Measurements from ENCODE around the gene THSD4. TPM values are rescaled to one million over a fixed set of nuclear protein-coding genes. Genes with fewer than 3 reads are reported as not detected.

The THSD4 gene
- total RNA-seq, 4 donors from 2014 or later: 2.7 to 49.2 (median 15.8) TPM

DNA sequence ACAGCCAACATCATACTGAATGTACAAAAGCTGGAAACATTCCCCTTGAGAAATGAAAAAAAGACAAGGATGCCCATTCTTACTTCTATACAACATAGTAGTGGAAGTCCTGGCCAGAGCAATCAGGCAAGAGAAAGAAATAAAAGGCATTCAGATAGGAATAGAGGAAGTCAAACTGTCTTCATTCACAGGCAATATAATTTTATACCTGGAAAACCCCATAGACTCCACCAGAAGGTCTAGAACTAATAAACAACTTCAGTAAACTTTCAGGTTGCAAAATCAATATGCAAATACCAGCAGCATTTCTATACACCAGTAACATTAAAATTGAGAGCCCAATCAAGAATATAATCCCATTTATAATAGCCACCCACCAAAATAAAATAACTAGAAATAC is 27.1 kb upstream of the THSD4 start:
- ATAC-seq (ENCODE audit: low FRiP score) (no peak), DNase-seq (ENCODE audit: low spot score) (no peak)
- TF ChIP-seq, protein P1, sequence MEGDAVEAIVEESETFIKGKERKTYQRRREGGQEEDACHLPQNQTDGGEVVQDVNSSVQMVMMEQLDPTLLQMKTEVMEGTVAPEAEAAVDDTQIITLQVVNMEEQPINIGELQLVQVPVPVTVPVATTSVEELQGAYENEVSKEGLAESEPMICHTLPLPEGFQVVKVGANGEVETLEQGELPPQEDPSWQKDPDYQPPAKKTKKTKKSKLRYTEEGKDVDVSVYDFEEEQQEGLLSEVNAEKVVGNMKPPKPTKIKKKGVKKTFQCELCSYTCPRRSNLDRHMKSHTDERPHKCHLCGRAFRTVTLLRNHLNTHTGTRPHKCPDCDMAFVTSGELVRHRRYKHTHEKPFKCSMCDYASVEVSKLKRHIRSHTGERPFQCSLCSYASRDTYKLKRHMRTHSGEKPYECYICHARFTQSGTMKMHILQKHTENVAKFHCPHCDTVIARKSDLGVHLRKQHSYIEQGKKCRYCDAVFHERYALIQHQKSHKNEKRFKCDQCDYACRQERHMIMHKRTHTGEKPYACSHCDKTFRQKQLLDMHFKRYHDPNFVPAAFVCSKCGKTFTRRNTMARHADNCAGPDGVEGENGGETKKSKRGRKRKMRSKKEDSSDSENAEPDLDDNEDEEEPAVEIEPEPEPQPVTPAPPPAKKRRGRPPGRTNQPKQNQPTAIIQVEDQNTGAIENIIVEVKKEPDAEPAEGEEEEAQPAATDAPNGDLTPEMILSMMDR (IDR thresholded peaks at IDR 0.05): no peak

DNA sequence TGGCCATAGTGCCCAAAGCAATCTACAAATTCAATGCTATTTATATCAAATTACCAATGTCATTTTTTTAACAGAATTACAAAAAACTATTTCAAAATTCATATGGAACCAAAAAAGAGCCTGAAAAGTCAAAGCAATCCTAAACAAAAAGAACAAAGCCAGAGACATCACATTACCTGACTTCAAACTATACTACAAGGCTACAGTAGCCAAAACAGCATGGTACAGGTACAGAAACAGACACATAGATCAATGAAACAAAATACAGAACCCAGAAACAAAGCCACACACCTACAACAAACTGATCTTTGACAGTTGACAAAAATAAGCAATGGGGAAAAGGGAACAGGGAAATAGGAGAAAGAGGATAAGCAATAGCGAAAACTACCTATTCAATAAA is 26.6 kb upstream of the THSD4 start:
- TF ChIP-seq, protein P1 (IDR thresholded peaks at IDR 0.05): no peak
- no peak for ATAC-seq (ENCODE audit: low FRiP score)
- no peak for DNase-seq (ENCODE audit: low spot score)

DNA sequence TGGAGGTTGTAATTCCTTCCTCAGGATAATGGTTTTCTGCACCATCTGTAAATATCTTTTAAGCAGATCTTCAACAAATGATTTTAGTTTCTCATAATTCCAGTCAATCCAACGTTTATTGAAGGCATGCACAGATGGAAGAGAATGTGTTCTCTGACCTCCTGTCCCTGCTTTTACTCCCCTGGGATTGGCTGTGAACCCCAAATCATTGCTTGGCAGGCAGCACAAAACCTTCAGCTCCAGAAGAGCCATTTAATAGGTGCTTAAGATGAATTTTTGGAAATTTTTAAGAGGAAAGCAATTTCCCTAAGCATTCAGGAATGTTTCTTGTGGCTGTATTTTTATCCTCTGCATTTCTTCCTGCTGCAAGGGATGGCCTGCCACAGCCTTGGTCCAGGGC is 25.5 kb upstream of the THSD4 start:
- DNase-seq (ENCODE audit: low spot score): no peak
- no peak for ATAC-seq (ENCODE audit: low FRiP score)
- TF ChIP-seq, protein P1 (IDR thresholded peaks at IDR 0.05): no peak

DNA sequence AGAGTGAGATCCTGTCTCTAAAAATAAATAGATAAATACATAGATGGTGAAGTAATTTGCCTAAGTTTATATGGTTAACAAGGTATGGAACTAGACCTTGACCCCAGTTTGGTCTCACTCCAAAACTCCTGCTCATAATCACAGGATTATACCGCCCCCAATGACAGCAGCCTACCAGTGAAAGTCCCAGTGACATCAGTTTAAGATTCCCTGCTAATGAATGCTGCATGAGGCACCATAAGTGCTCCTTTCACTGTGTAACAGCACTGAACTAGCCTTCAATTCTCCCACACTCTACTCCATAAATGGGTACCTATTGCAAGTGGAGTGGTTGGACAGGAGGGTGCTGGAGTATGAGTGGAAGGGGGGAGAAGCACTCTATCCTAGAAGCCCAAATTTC is 23.7 kb upstream of the THSD4 start:
- TF ChIP-seq, protein P1 (IDR thresholded peaks at IDR 0.05): no peak
- ATAC-seq (ENCODE audit: low FRiP score): no peak
- DNase-seq (ENCODE audit: low spot score): no peak

DNA sequence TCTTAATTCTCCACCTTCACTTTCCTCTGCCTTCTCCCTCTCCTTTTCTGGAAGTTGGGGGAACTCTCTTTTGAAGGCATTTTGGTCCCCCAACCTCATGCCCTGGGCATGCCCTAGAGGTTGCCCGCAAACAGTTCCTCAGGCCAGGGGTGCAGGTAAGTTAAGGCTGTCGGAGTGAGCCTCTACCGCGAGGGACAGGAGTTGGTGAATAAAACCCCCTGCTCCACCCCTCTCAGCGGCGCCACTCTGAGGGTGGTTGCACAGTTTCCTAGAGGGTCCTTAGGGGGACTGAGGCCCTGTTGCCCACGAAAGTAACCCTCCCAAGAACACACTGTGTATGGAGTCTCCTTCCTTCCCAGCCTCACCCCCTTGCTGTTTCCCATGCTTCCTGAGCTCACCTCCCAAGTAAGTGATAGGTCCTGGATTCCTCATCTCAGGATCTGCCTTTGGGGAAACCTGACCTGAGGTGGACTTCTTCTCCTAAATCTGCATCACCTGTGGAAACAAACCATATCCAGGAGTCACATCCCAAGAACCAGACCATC is 23.1 kb upstream of the THSD4 start:
- no peak for DNase-seq (ENCODE audit: low spot score)
- TF ChIP-seq, protein P1 (IDR thresholded peaks at IDR 0.05): no peak
- no peak for ATAC-seq (ENCODE audit: low FRiP score)

DNA sequence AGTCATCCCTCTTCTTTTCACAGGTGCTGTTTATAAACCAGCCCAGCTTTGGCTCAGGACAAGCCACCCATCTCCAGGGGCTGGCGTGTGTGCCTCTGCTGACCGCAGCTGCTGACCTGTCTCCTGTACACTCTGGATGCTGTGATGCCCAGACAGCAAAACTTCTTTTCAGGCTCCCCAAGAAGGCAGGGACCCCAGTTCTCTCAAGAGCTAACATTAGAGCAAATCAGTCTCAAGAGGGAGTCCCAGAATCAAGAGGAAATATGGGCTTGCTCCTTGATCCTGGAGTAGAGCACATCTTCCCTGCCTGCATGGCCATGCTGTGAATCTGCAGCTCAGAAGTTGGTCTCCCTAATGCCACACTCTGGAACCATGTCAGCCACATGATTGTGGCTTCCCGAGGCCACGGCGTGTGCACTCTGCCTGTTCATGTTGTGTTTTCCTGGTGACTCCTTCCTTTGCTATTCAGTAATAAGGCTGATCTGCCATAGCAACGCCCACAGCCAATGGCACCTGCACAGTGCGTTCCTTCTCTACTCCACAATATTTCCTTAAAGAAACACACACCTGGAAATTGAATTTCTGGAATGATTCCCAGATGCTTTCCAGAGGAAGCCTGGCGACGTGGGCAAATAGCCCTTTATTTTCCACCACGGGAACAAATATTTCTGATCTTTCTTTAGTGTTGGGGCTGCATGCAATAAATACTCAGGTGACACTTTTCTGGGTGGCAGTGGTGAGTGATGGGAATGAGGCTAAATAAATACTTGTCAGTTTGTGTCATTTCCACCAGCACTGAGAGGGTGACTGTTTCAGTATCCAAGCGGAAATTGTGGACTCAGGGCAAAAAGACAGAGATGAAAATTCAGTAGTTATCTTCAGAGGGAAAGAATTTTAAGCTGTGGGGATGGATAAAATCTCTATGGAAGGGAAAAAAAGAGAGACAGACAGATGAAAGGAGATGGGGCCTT is 21.9 kb upstream of the THSD4 start:
- ATAC-seq (ENCODE audit: low FRiP score) (no peak), DNase-seq (ENCODE audit: low spot score) (no peak)
- TF ChIP-seq, protein P1 (IDR thresholded peaks at IDR 0.05): no peak
